HG03469 (cell line): Measurements from ENCODE around the gene ACRBP.

Experiments
- ATAC-seq: cut with Tn5 transposase; IDR thresholded peaks from one replicate; pipeline ENCODE4 v1.9.1; 2021; ENCODE audit warnings: mild to moderate bottlenecking, moderate library complexity, moderate number of reproducible peaks; ENCODE audit not compliant: unreplicated experiment

Gene ACRBP

DNA sequence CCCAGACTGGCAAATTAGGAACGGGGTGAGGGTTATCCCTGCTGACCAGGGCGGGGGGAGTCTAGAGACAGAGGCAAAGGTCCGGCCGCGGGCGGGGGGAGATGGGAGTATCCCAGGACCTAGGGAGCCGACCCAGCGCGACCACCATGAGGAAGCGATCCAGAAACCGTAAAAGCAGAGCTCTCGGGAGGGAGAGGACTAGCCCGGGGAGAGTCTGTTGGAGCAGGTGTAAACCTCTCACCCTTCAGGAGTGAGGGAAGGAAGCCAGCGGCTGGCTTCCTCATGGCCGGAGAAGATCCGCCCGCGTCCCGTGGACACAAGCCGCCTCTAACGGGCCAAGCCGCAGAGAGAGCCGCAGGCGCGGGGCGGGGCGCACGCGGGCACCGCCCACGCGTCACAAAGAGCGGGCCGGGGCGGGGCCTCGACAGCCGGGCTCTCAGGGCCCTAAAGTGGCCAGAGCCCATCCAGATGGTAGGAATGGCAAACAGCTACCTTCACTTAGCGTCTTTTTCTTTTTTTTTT is at the start of gene ACRBP:
ACRBP (minus strand) TSS at position 350 of the 522 bp plus-strand sequence; CDS start at position 284, 66 bp downstream.
- no peak for ATAC-seq

DNA sequence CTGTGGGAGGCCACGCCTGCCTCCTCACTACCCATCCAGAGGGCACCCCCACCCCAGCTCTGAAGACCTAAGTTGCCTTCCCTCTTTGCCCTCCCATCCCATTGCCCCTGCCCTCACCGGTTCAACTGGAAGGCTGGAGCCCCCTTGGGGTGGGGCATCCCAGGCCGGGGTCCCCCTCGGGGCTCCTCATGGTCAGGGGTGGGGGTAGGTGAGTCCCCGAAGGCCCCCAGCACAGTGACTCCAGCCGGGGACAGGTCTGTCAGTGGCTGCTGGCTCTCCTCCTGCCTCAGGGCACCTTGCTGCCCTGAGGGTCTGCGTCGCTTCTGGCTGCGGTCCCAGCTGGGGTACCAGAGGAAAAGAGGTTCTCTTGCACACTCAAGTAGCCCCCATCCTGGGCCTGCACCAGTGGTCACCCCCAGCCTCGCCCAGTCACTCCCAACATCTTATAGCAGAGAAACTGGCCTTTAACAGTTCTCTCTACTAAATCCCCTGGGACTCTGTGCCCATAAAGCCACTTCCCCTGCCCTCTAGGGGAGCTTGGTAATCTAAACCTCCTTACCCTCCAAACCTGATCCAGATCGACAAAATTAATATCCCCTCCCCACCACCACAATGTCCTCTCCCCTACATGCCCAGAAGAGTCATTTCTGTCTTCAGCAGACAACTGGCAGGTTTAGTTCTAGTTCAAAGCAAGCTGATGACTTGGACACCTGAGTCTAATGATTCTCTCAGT is 48.2 kb upstream of the ACRBP start:
- ATAC-seq = no peak

DNA sequence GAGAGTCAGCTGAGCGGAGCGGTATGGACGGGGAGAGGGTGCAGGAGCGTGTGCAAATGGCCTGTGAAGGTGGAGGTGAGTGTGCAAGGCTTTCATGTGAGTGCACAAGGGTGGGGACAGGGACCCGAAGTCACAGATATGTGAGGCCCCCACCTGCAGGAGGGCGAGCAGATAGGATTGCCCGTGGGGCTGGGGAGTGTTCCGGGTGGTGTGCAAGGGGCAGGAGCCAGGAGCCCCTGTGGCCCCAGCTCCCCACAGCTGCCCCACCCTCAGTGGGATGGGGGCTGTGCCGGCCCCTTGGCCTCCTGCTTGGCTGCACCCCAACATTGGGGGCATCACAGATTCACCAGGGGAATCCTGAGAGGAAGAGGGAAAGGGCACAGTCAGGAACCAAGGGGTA is 47.5 kb upstream of the ACRBP start:
- ATAC-seq = no peak

DNA sequence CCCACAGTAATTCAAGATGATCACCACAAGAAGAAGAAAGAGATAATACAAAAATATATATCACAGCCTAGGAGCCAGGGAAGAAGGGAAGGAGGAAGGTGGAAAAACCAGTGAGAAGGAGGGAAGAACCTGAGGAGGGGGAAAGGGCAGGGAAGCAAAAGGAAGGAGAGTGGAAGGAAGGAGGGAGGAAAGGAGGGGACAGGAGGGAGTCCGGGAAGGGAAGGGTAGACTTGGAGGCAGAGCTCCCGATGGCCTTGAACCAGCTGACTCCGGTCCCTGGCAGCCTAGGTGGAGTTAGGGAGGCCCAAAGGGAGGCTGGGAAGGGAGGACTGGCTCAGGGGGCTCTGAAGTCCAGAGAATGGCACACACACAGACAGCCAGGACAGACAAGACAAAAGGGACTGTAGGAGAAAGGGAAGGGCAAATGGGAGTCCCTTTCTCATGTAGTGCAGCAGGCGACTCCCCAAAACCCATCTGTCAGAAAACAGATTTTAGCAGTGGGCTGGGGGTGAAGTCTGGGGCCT is 46.7 kb upstream of the ACRBP start:
- no peak for ATAC-seq

DNA sequence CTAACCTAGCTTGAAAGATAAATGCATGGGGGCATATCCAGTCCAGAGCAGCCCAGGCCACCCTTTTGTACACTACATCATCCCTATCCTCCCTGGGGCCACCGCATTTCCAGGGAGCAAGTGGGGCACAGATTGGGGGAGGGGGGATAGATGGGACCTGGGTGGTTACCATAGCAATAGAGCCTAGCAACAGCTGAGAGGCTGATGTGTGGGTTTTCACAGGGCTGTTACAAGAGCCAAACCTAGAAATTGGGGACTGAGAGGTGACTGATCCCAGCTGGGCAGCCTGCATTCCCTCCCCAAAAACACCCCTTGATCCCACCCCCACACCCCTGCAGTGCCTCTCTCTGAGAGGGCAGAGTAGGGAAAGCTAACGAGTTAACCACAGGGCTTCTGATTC is 45.7 kb upstream of the ACRBP start:
- ATAC-seq = no peak

DNA sequence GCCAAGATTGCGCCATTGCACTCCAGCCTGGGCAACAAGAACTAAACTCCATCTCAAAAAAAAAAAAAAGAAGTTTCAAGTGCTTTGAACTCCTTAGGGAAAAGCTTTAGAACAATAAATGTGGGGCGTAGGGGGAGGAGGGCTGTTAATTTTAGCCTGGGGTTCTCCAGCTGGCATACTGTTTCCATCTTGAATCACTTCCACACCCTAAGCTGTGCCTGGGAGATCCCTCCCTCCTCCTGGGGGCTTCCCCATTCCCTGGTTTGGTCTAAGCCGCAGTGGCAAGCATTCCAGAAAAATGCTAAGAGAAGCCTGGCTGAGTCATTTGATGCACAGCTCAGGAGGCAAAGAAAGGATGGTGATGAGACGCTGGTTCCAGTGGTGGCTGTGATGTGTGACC is 44.2 kb upstream of the ACRBP start:
- no peak for ATAC-seq

DNA sequence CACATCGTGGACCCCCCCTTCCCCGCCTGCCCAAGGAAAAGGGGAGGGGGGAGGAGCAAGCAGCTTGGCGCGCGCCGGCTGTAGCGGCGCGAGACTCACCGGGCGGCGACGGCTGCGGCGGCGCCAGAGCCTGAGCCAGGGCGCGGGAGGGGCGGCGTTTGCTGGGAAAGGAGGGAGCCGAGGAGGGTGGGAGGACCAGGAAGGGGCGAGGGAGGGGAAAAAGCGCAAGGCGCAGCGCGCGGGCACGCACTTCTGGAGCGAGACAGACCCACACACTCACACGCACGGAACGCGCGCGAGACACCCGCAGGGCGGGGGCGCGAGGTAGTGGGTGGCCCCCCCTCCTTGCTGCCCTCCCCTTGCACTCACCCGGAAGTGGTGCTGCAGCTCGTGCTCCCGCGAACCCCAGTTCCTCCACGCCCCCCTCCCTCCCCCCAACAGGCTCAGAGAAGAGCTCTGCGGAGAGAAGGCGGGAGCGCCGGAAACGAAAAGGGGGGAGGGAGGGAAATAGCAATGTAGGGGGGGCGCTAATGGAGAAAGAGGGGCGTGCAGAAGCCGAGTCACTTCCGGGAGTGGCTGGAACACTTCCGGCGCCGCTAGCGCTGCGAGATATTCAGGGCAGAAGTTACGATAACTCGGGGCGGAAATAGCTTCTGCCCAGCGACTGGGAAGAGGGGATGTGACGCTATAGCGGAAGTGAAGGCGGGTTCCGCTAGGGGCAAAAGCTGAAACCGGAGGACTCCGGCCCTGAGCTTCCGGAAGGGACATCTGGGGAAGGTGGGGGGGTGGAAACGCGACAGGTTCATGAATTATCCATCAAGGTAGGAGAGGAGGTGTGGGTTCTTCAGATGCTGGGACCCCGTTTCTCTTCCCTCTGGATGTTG is 42.0 kb upstream of the ACRBP start, which contains the start of gene ZNF384:
ZNF384 (minus strand) TSS at position 377 of the 884 bp plus-strand sequence. CDS start 9,855 bp downstream, outside the sequence.
- peak; percentile 58 for ATAC-seq

DNA sequence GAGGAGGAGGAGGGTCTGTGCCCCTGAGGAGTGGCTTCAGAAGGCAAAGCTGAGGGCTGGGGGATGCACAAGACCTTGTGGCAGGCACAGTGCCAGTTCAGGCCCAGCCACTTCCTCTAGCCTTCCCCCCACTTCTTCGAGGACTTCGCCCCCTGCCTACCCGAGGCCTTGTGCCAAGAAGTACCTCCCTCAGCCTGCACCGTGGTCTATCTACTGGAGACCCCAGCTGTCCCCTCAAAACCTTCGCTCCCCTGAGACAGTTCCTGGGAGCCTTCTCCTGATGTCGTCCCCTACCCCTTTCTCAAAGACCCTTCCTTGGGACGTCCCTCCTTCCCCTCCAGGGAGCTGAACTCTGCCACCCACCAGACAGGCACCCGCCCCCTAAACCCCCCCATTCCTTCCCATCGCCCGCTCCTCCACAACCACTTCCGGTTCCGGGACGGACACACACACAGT is 41.3 kb upstream of the ACRBP start:
- no peak for ATAC-seq

DNA sequence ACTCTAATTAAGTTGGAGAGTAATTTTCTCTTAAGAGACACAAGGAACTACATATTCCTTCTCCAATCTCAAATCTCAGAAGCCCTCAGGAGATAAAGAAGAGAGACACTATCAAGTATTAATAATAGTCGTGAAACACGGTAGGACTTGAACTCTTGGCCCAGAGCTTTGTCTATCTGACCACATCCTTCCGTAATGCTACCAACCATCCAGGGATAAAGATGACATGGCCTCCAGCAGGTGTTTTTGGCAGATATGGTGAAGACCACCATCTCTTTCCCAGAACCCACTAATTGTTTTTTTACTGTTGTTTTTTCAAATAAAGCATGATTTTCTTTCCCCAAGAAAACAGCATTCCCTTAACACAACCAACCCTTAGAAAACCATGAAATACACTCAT is 38.6 kb upstream of the ACRBP start:
- no peak for ATAC-seq

DNA sequence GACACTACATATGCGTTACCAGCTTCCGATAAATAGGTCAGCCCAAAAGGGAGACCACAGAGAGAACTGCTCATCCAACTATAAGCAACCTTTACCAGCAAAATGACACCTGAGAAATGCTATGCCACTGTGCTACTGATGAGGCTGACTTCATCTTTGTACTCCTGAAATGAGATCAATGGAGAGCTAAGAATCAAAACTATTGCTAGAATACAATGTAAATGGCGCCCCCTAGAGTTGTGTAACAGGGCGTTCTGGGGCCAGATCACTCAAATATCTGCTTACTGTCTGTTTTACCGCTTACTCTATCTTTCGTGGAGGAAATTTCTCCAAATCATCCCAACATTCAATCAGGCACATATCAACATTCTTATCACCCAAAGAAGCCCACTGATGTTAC is 37.4 kb upstream of the ACRBP start:
- no peak for ATAC-seq

DNA sequence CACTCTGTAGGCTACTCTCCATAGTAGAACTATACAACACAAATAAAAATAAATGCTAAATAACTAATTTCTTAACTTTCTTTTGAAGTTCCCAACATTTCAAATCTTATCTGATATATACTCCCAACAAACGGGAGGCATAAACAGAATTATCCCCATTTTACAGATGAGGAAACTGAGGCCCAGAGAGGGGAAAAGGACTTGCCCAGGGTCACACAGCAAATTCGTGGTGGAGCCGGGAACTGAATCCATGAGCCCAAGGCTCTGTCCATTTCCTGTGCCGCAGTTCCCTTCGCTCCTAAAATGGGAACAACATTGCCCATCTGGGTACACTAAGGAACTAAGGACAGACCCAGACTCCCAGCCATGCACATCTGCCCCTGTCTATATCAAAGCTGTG is 29.7 kb upstream of the ACRBP start:
- ATAC-seq = no peak

DNA sequence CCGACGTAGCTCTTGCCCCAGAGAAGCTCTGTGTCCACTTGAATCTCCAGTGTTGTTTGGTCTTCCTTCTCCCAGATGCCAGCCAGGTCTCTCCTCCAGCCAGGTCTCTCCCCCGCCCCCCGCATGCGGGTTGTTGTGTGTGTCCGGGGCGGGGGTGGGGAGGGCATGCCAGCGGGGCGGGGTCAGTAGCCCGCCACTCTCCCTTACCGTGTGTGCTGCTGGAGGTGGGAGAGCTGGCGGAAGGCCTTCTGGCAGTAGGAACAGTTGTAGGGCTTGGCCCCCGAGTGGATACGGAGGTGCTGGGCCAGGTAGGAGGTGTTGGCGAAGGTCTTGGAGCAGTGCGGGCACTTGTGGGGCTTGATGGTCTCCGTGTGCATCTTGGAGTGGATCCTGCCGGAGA is 24.9 kb upstream of the ACRBP start:
- no peak for ATAC-seq

DNA sequence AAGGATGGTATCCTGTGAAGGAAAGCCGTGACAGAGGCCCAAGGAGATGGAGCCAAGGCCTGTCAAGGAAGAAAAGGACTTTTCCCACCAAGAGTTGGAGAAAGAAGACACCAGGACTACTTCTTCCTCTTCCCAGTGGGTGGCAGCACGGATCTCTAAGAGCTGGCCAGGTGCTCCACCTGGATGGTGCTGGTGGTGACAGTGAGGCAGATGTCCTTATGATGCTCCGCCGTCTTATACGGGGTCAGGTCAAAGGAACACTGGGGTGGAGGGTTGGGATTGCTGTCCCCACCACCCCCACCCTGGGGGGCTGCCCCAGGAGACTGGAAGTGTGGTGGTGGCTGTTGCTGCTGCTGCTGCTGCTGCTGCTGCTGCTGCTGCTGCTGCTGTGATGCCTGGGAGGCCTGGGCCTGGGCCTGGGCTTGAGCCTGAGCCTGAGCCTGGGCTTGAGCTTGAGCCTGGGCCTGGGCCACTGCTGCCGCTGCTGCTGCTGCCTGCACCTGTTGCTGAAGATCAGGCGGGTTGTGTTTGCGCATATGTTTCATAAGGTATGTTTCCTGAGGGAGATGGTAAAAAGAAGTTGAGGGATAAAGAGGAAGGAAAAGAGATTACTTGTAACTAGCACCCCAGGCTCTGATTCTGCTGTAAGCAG is 20.5 kb upstream of the ACRBP start:
- ATAC-seq = no peak

DNA sequence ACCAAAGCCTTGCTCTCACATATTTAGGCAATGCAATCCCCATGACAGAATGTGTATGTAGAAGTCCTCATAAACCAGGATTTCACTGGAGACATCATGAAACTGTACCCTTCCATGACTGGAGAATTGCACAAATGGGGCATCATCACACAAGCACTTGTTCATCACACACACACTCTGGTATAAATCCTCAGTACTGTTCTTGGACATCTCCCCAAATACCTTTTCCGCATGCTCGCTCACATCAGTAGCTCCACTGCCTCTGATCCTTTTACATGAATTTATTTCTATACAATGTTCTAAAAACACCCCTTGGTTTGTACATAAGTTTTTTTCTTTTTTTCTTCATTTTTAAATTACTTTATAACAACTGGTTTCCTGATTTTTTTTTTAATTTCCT is 19.0 kb upstream of the ACRBP start:
- no peak for ATAC-seq

DNA sequence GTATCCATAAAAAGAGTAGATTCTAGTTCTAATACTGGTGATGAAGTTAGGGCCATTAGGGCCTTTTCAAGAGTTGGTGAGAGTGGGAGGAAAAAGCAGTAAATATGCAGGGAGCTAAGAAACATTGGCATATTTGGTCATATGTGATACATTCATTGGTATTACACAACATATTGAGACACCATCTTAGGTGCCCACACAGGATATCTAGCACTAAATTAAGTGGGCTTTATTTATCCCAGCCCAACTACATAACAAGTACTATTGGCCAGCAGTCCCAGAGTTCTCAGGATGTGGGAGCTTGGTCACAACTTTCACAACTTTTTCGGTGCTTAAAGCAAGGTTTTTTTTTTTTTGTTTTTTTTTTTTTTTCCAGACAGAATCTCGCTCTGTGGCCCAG is 17.7 kb upstream of the ACRBP start:
- ATAC-seq = no peak

DNA sequence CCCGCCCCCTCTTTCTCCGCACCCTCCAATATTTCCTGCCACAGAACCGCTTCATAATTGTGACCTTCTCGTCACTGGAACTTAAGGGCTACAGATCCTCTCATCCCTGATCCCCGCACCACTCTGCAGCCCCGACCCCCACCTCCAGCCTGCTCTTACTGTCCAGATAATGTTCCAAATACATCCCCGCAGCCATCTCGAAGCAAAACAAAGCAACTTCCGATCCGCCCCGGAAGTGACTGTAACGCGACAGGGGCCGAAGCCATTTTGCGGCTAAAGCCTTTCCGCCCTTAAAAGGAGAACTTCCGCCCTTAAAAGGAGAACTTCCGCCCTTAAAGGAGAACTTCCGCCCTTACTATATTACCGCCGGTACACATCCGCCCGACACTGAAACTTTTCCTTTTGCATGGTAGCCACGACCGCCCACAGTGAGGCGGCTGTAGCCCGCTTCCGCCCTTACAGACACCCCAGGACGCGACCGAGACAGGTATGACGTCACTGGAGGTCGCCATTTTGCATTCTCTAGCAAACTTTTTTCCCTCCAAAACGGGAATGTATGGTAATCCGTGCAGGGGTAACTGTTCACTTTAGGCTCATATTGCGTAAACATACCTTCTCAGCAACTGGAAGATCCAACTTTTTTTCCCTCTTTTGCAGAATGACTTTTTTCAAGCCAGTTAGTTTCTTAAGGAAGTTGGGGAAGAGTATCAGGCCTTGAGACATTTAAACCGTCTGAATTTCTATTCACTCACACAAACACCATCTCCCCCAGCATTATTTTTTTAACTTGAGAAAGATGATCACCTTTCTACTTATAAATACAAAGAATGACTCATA is 15.9 kb upstream of the ACRBP start, which contains the start of gene ING4:
ING4 (minus strand) TSS at position 214 of the 837 bp plus-strand sequence; CDS start at position 196, 18 bp downstream.
- ATAC-seq = peak; percentile 73

DNA sequence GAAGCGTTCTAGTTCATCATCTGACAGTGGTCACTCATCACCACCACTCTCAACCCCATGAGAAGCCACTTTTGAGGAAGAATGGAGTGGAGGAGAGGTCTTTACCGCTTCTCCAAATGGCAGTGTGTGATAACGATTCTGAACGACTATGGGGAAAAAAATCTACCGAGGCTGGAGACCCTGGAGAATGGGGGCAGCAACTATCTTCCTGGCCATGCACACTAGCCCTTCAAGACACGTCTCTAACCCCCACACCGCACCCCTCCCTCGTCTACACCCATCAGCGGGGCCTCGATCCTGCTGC is 15.3 kb upstream of the ACRBP start:
- no peak for ATAC-seq

DNA sequence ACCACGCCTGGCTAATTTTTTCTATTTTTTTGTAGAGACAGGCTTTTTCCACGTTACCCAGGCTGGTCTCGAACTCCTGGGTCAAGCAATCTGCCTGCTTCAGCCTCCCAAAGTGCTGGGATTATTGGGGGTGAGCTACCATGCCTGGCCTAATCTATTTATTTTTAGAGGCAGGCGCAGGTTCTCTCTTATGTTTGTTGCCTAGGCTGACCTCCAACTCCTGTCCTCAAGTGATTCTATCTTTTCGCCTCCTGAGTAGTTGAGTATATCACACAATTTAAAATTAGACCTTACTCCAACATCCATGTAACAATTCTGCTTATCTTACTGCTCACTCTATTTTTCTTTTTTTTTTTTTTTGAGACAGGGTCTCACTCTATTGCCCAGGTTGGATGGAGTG is 6.8 kb upstream of the ACRBP start:
- no peak for ATAC-seq

DNA sequence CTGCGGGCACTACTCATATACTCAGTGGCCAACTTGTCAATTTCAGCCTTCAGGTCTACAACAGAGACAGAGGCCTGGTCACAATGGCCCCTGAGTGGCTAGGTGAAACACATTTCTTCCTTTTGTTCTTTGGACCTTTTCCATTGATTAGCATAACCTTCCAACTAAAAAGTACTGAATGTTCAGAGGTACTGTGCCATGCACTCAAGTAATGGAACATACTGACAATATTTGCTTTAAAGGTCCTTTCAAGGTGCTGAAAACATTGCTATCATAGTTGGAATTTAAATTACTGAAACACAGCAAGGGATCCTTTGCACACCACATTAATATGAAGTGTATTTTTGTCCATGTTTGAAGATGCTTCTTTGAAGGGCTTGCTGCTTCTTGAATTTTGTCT is 6.1 kb upstream of the ACRBP start:
- ATAC-seq = no peak

DNA sequence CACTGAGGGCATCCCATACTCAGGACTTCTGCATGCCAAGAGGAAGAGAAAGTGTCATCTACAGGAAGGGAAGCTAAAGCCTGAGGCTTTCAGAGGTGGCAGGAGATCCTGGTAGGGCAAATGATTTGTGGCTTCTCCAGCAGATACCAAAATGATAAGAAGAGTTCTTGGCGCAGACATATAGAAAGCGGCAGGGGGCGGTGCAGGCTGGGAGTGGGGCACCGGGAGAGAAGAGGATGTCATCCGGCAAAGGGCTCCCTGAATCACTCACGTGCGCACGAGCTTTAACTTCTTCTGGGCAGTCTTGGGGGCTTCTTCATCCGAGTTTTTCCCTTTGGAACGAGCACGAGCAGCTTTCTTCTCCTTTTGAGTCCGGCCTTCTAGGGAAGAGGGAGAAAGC is 5.2 kb upstream of the ACRBP start:
- no peak for ATAC-seq
